ENCODE measurements around the gene RNF148. TPM values are rescaled to one million over a fixed set of nuclear protein-coding genes. Genes with fewer than 3 reads are reported as not detected.

Gene RNF148
- total RNA-seq, 6 experiments from 2014 or later, result 0.25 to 0.68 (median 0.33) TPM

- intact Hi-C loops (cut with DNase I), result no loop called here
- Histone ChIP-seq H3K9me3 (no peaks in the 10 kb centered on the region), H3K4me1 (no peaks in the 10 kb centered on the region), H3K4me3 (no peak overlapping the region), H3K27me3 (no peaks in the 10 kb centered on the region), H3K27ac (no peak overlapping the region), H3K36me3 (no peaks in the 10 kb centered on the region)
- ATAC-seq (no peak), DNase-seq (no peak)
- 100% methylated on average over 1 of the region's 1 CpG for WGBS (ENCODE audit: insufficient coverage, low coverage, low lambda C conversion rate, missing lambda C conversion rate)
- TF ChIP-seq POLR2A (IDR thresholded peaks at IDR 0.05) (no peak), CTCF (IDR thresholded peaks at IDR 0.05) (no peak)
Measured at GRCh38 chr7:122695816-122696215, 6.9 kb downstream of the RNF148 start.

GRCh38 chr7:122694697-122695096, 8.0 kb downstream of the RNF148 start:
- Histone ChIP-seq H3K27ac (no peak overlapping the region), H3K36me3 (no peaks in the 10 kb centered on the region), H3K4me1 (no peaks in the 10 kb centered on the region), H3K9me3 (no peaks in the 10 kb centered on the region), H3K27me3 (no peaks in the 10 kb centered on the region), H3K4me3 (no peak overlapping the region)
- TF ChIP-seq CTCF (IDR thresholded peaks at IDR 0.05) (no peak), POLR2A (IDR thresholded peaks at IDR 0.05) (no peak)
- intact Hi-C loops (cut with DNase I), result no loop called here
- DNase-seq (no peak), ATAC-seq (no peak)
- WGBS (ENCODE audit: insufficient coverage, low coverage, low lambda C conversion rate, missing lambda C conversion rate), result 100% methylated on average over 2 of the region's 2 CpGs

GRCh38 chr7:122692769-122693309, 9.9 kb downstream of the RNF148 start:
- Histone ChIP-seq H3K36me3 (no peaks in the 10 kb centered on the region), H3K4me1 (no peaks in the 10 kb centered on the region), H3K4me3 (no peak overlapping the region), H3K27ac (no peak overlapping the region), H3K27me3 (no peaks in the 10 kb centered on the region), H3K9me3 (no peaks in the 10 kb centered on the region)
- DNase-seq, result no peak
- WGBS (ENCODE audit: insufficient coverage, low coverage, low lambda C conversion rate, missing lambda C conversion rate), result 95% methylated on average over 3 of the region's 3 CpGs
- TF ChIP-seq CTCF (IDR thresholded peaks at IDR 0.05) (no peak), POLR2A (IDR thresholded peaks at IDR 0.05) (no peak)
- ATAC-seq, result no peak
- intact Hi-C loops (cut with DNase I), result no loop called here

- TF ChIP-seq CTCF (IDR thresholded peaks at IDR 0.05) (no peak), POLR2A (IDR thresholded peaks at IDR 0.05) (no peak)
- H3K27ac ChIP-seq, result no peak overlapping the region
- no peaks in the 10 kb centered on the region for H3K9me3 ChIP-seq
- H3K36me3 ChIP-seq, result no peaks in the 10 kb centered on the region
- H3K4me1 ChIP-seq, result no peaks in the 10 kb centered on the region
- intact Hi-C loops (cut with DNase I), result no loop called here
- no peak overlapping the region for H3K4me3 ChIP-seq
- WGBS (ENCODE audit: insufficient coverage, low coverage, low lambda C conversion rate, missing lambda C conversion rate), result 83% methylated on average over 7 of the region's 14 CpGs
- ATAC-seq, result no peak
- no peak for DNase-seq
- no peaks in the 10 kb centered on the region for H3K27me3 ChIP-seq
Measured at GRCh38 chr7:122691569-122692235, 11.0 kb downstream of the RNF148 start.

Measured in right lobe of liver (tissue), 6 donors.